B cell (primary cell): Measurements from ENCODE around the gene SKIC2. TPM values are rescaled to one million over a fixed set of nuclear protein-coding genes. Genes with fewer than 3 reads are reported as not detected.

ENCODE experiments used
- ATAC-seq: fragments of 200-7000 bp; cut with Tn5 transposase; one replicate; pipeline ENCODE4 v1.10.0; 2021; ENCODE audit warnings: low read depth, mild to moderate bottlenecking, moderate number of reproducible peaks, moderate library complexity
- CTCF ChIA-PET: fragments of 350-600 bp; sonication (Branson Sonifier 250); formaldehyde crosslinking; loops from one replicate; lab custom pipeline; 2021; ENCODE audit warnings: antibody characterized with exemption, inconsistent platforms; lab: Charles Lee
- POLR2A ChIA-PET: fragments of 350-600 bp; sonication (Branson Sonifier 250); formaldehyde crosslinking; loops from one replicate; lab custom pipeline; 2021; ENCODE audit warnings: antibody characterized with exemption; lab: Charles Lee
- DNase-seq: peaks from one replicate; pipeline ENCODE4 v3.0.0; 2013
- H2AFZ ChIP-seq: 2 replicates; pipeline ENCODE4 v1.6.1; 2012; ENCODE audit warnings: mild to moderate bottlenecking, low read depth, low read length; ENCODE audit not compliant: insufficient read depth, poor library complexity, severe bottlenecking
- H3K27ac ChIP-seq, 2 donors: 1 replicate in 1 of 2; 2 replicates in 1 of 2; pipeline ENCODE4 v1.5.1; 2012 to 2013; ENCODE audit warnings: low read length in 2 of 2, mild to moderate bottlenecking in 2 of 2, moderate library complexity in 1 of 2
- H3K27me3 ChIP-seq, 4 experiments: fragments of 200-600 bp in 1 of 4; sonication (generic) in 1 of 4; replicated peaks in 1 of 4; 1 replicate in 2 of 4; 2 replicates in 2 of 4; pipeline versions ENCODE4 v1.6.1 to v1.7.0; 2013 to 2016; ENCODE audit warnings: low read length in 3 of 4, mild to moderate bottlenecking in 2 of 4, mixed read lengths in 1 of 4, moderate library complexity in 1 of 4; ENCODE audit not compliant: insufficient read depth in 4 of 4, control insufficient read depth in 3 of 4; ENCODE audit errors: control extremely low read depth in 1 of 4
- H3K36me3 ChIP-seq, 2 experiments: replicated peaks in 1 of 2; 1 replicate in 1 of 2; 2 replicates in 1 of 2; pipeline versions ENCODE4 v1.6.1 to v1.7.1; 2013; ENCODE audit warnings: low read length in 1 of 2; ENCODE audit not compliant: insufficient read depth in 2 of 2, control insufficient read depth in 1 of 2; ENCODE audit errors: control extremely low read depth in 1 of 2, extremely low read depth in 1 of 2
- H3K4me1 ChIP-seq, 2 donors: fragments of 200-600 bp in 1 of 2; sonication (generic) in 1 of 2; 1 replicate in 1 of 2; 2 replicates in 1 of 2; pipeline versions ENCODE4 v1.5.1 to v1.6.1; 2013 to 2017; ENCODE audit warnings: low read length in 2 of 2; ENCODE audit not compliant: control insufficient read depth in 2 of 2, insufficient read depth in 2 of 2
- H3K4me2 ChIP-seq: replicated peaks from 2 replicates; pipeline ENCODE3; 2012; ENCODE audit warnings: mild to moderate bottlenecking, low read depth, low read length; ENCODE audit not compliant: poor library complexity, severe bottlenecking
- H3K4me3 ChIP-seq, 5 experiments: fragments of 200-600 bp in 1 of 5; sonication (generic) in 1 of 5; 1 replicate in 3 of 5; 2 replicates in 2 of 5; pipeline versions ENCODE4 v1.5.1 to v1.7.0; 2011 to 2016; ENCODE audit warnings: low read length in 4 of 5, mild to moderate bottlenecking in 4 of 5, low read depth in 2 of 5, control low read depth in 1 of 5, moderate library complexity in 1 of 5; ENCODE audit not compliant: insufficient read depth in 1 of 5; ENCODE audit errors: control extremely low read depth in 1 of 5, extremely low read depth in 1 of 5
- H3K79me2 ChIP-seq: fragments of 200-600 bp; sonication (generic); one replicate; pipeline ENCODE4 v1.6.0; 2016; ENCODE audit warnings: low read length; ENCODE audit not compliant: control insufficient read depth, insufficient read depth
- H3K9ac ChIP-seq: fragments of 200-600 bp; sonication (generic); 2 replicates; pipeline ENCODE4 v1.6.1; 2017; ENCODE audit warnings: mild to moderate bottlenecking, low read length, moderate library complexity
- H3K9me3 ChIP-seq, 3 donors: one replicate each; pipeline versions ENCODE4 v1.6.1 to v1.7.1; 2013; ENCODE audit warnings: low read length in 2 of 3; ENCODE audit not compliant: control insufficient read depth in 2 of 3, insufficient read depth in 1 of 3; ENCODE audit errors: control extremely low read depth in 1 of 3
- H4K20me1 ChIP-seq: 2 replicates; pipeline ENCODE4 v1.6.0; 2012; ENCODE audit warnings: mild to moderate bottlenecking, low read length; ENCODE audit not compliant: insufficient read depth, control insufficient read depth, poor library complexity, severe bottlenecking
- H3K27ac Mint-ChIP-seq: one replicate; pipeline ENCODE4 v1.8.0; 2021; ENCODE audit warnings: mixed read lengths
- H3K27me3 Mint-ChIP-seq: one replicate; pipeline ENCODE4 v1.8.0; 2021; ENCODE audit warnings: mixed read lengths
- H3K4me1 Mint-ChIP-seq: one replicate; pipeline ENCODE4 v1.8.0; 2021; ENCODE audit warnings: mixed read lengths
- H3K4me3 Mint-ChIP-seq: one replicate; pipeline ENCODE4 v1.8.0; 2021; ENCODE audit warnings: mixed read lengths
- H3K9me3 Mint-ChIP-seq: one replicate; pipeline ENCODE4 v1.8.0; 2022; ENCODE audit warnings: mixed read lengths; ENCODE audit not compliant: insufficient read depth
- EZH2 ChIP-seq: IDR thresholded peaks from 2 replicates; pipeline ENCODE4 v1.6.1; 2012; ENCODE audit warnings: borderline replicate concordance, low read depth, mild to moderate bottlenecking, moderate library complexity, low read length; ENCODE audit not compliant: insufficient read depth, poor library complexity, severe bottlenecking
- WGBS: methylation state at CpG from one replicate; pipeline ENCODE4 v1.1.5; 2013; ENCODE audit warnings: missing lambda C conversion rate; ENCODE audit not compliant: insufficient coverage; 5-methylcytosine and 5-hydroxymethylcytosine counted together
- intact Hi-C: fragments of 100-400 bp; cut with micrococcal nuclease; formaldehyde crosslinking; loops from one replicate; pipeline ENCODE4 v1.10.0; 2022
- polyA plus RNA-seq: library from polyadenylated mRNA; depleted of rRNA; stranded (reverse); fragments of >200 nt; gene quantifications from 2 replicates; pipeline ENCODE4 v1.2.3, GENCODE V29; 2012
- total RNA-seq, 2 donors: library from RNA; stranded (reverse); fragments of 120-200 nt in 1 of 2; gene quantifications; 1 replicate in 1 of 2; 2 replicates in 1 of 2; pipeline versions ENCODE4 v1.2.3 to v1.2.4, GENCODE V29; 2013 to 2022
- TF ChIP-seq, protein P1 (sequence below): fragments of 200-600 bp; IDR thresholded peaks from one replicate; pipeline ENCODE4 v1.8.0; 2022; ENCODE audit warnings: antibody characterized with exemption, mild to moderate bottlenecking

SKIC2 gene
- total and polyA plus RNA-seq, 2 donors (not counting 1 experiment from before 2014, with no cell fraction given) = 93.1 to 119 TPM

DNA sequence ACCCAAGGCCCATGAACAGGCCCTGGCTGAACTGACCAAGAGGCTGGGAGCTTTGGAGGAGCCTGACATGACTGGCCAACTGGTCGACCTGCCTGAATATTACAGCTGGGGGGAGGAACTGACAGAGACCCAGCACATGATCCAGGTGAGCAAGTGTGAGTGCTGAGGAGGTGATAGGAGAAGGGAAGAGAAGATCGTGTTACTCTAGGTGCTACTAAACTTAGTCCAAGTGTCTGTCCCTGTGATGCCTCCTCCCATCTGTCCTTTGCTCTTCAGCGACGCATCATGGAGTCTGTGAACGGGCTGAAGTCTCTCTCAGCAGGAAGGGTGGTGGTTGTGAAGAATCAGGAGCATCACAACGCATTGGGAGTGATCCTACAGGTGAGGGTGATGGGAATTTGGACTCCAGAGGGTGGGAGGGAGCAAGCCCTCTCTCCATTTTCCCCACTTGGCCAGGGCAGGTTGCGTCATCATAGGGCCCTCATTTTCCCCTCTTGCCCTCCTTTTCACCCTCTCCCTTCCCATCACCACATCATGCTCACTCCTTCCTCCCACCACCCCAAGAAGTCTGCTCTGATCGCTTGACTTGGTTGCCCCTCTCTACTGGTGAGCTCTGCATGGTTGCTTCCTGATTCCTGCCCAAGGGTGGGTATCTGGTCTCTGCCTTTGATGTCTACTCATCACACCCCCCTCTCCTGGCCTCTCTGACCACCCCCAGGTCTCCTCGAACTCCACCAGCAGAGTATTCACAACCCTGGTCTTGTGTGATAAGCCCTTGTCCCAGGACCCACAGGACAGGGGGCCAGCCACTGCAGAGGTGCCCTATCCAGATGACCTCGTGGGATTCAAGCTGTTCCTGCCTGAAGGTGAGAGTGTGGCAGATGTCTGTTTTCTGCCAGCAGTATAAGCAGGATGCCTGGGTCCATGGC lies 8.3 kb downstream of the SKIC2 start:
- H4K20me1 ChIP-seq = no peaks in the 10 kb centered on the region
- intact Hi-C loops = no loop called here
- peaks cover 2% of the 10 kb centered on the region for H3K79me2 ChIP-seq
- Mint-ChIP-seq H3K9me3 (no peaks in the 10 kb centered on the region), H3K4me1 (peaks cover 22% of the 10 kb centered on the region), H3K4me3 (no peak overlapping the region), H3K27me3 (no peaks in the 10 kb centered on the region), H3K27ac (no peak overlapping the region)
- H3K36me3 ChIP-seq = peaks cover 2 to 77% of the 10 kb centered on the region in 2 experiments
- no peak overlapping the region for H3K27ac ChIP-seq
- no peaks in the 10 kb centered on the region for H3K9me3 ChIP-seq
- H3K4me3 ChIP-seq = no peak overlapping the region
- no peaks in the 10 kb centered on the region for H3K27me3 ChIP-seq
- no peak overlapping the region for H2AFZ ChIP-seq
- ChIA-PET CTCF (interaction anchor here (1.6 kb wide), 1 partner anchor 14 kb away, joined by 3 read pairs; no protein-coding TSS in a partner anchor), POLR2A (interaction anchor here (1.0 kb wide), 1 partner anchor 8 kb away, joined by 3 read pairs; the partner anchor contains the start of genes NELFE and SKIC2)
- ATAC-seq (no peak), DNase-seq (no peak)
- WGBS = 94% methylated on average over 5 of the region's 10 CpGs
- peaks cover 11 to 15% of the 10 kb centered on the region in 2 donors for H3K4me1 ChIP-seq
- no peak overlapping the region for H3K9ac ChIP-seq
- TF ChIP-seq, protein P1, sequence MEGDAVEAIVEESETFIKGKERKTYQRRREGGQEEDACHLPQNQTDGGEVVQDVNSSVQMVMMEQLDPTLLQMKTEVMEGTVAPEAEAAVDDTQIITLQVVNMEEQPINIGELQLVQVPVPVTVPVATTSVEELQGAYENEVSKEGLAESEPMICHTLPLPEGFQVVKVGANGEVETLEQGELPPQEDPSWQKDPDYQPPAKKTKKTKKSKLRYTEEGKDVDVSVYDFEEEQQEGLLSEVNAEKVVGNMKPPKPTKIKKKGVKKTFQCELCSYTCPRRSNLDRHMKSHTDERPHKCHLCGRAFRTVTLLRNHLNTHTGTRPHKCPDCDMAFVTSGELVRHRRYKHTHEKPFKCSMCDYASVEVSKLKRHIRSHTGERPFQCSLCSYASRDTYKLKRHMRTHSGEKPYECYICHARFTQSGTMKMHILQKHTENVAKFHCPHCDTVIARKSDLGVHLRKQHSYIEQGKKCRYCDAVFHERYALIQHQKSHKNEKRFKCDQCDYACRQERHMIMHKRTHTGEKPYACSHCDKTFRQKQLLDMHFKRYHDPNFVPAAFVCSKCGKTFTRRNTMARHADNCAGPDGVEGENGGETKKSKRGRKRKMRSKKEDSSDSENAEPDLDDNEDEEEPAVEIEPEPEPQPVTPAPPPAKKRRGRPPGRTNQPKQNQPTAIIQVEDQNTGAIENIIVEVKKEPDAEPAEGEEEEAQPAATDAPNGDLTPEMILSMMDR = no peak
- TF ChIP-seq EZH2 = no peak
- H3K4me2 ChIP-seq = no peak overlapping the region

DNA sequence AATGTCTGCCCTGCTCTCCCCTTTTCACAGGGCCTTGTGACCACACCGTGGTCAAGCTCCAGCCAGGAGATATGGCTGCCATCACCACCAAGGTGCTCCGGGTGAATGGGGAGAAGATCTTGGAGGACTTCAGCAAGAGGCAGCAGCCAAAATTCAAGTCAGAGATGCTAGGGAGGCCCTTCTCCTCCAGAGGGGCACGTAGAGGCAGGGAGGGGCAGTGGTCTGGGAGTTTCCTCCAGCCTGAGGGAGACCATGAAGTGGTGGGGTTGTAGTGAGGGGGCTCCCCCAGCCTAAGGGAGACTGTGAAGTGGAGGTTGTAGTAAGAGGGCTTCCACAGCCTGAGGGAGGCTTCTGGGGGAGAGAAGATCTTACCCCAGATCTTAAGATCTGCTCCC lies 8.9 kb downstream of the SKIC2 start:
- H3K27ac ChIP-seq = no peak overlapping the region
- Mint-ChIP-seq H3K27me3 (no peaks in the 10 kb centered on the region), H3K9me3 (no peaks in the 10 kb centered on the region), H3K4me1 (peaks cover 28% of the 10 kb centered on the region), H3K27ac (no peak overlapping the region), H3K4me3 (no peak overlapping the region)
- ATAC-seq (no peak), DNase-seq (no peak)
- intact Hi-C loops = no loop called here
- no peak overlapping the region for H2AFZ ChIP-seq
- POLR2A ChIA-PET = interaction anchor here (1.0 kb wide), 1 partner anchor 9 kb away, joined by 3 read pairs; the partner anchor contains the start of genes NELFE and SKIC2
- no peaks in the 10 kb centered on the region for H4K20me1 ChIP-seq
- no peaks in the 10 kb centered on the region for H3K9me3 ChIP-seq
- H3K27me3 ChIP-seq = no peaks in the 10 kb centered on the region
- no peak for TF ChIP-seq EZH2
- TF ChIP-seq, protein P1 = no peak
- no peak overlapping the region for H3K4me3 ChIP-seq
- H3K79me2 ChIP-seq = peaks cover 5% of the 10 kb centered on the region
- H3K9ac ChIP-seq = no peak overlapping the region
- peaks cover 14 to 20% of the 10 kb centered on the region in 2 donors for H3K4me1 ChIP-seq
- CTCF ChIA-PET = no interaction called here
- peaks cover 2 to 70% of the 10 kb centered on the region in 2 experiments for H3K36me3 ChIP-seq
- H3K4me2 ChIP-seq = no peak overlapping the region
- 89% methylated on average over 3 of the region's 3 CpGs for WGBS
